GM12878 (cell line): ENCODE data around the gene CLCNKA. TPM values are rescaled to one million over a fixed set of nuclear protein-coding genes. Genes with fewer than 3 reads are reported as not detected.

ENCODE experiments used
- ATAC-seq: fragments of 200-7000 bp; cut with Tn5 transposase; 3 replicates; pipeline ENCODE4 v1.9.1; 2020; ENCODE audit warnings: mild to moderate bottlenecking, moderate library complexity
- BruUV-seq: library from RNA; stranded (reverse); fragments of 400-500 nt; replicated peaks from 2 replicates; lab custom pipeline; 2021; lab: Mats Ljungman, UMichigan
- CTCF ChIA-PET: fragments of 300-600 bp; sonication (Branson Sonifier 250); formaldehyde crosslinking; extraction: SDS; loops from one replicate; lab custom pipeline; 2021; ENCODE audit warnings: inconsistent platforms; lab: Yijun Ruan, JAX
- POLR2A ChIA-PET: fragments of 350-600 bp; formaldehyde crosslinking; extraction: SDS; loops from one replicate; lab custom pipeline; 2021; ENCODE audit warnings: inconsistent platforms; lab: Charles Lee
- RAD21 ChIA-PET: fragments of 300-600 bp; sonication (Branson Sonifier 250); formaldehyde crosslinking; loops from one replicate; lab custom pipeline; 2023; ENCODE audit warnings: antibody characterized with exemption; ENCODE audit not compliant: unreplicated experiment; lab: Charles Lee
- SMC1A ChIA-PET: fragments of 300-600 bp; sonication (Branson Sonifier 250); formaldehyde crosslinking; loops from one replicate; lab custom pipeline; 2023; ENCODE audit not compliant: unreplicated experiment, uncharacterized antibody; lab: Charles Lee
- DNase-seq: peaks from one replicate; pipeline ENCODE4 v3.0.0-alpha.2; 2011; ENCODE audit warnings: low read depth, low spot score
- FAIRE-seq: peaks from 3 replicates; lab custom pipeline; 2011; peaks lifted over from hg19 to GRCh38; lab: Jason Lieb, UNC
- H2AFZ ChIP-seq: 2 replicates; pipeline ENCODE4 v1.6.0; 2011; ENCODE audit warnings: low read depth, low read length, control low read depth; ENCODE audit not compliant: control insufficient read depth
- H3K27ac ChIP-seq: 2 replicates; pipeline ENCODE4 v1.5.1; 2011; ENCODE audit warnings: control low read depth; ENCODE audit not compliant: control insufficient read depth, insufficient read depth
- H3K27me3 ChIP-seq, 2 experiments: replicated peaks in 1 of 2; 2 replicates each; pipeline versions ENCODE4 v1.6.0 to v1.6.1; 2011; ENCODE audit warnings: low read length in 1 of 2; ENCODE audit not compliant: control insufficient read depth in 2 of 2, insufficient read depth in 2 of 2
- H3K36me3 ChIP-seq, 2 experiments: 2 replicates each; pipeline ENCODE4 v1.5.1; 2011; ENCODE audit warnings: low read length in 1 of 2; ENCODE audit not compliant: control insufficient read depth in 2 of 2, insufficient read depth in 2 of 2
- H3K4me1 ChIP-seq: 2 replicates; pipeline ENCODE4 v1.6.1; 2011; ENCODE audit warnings: mild to moderate bottlenecking, low read length, moderate library complexity, mixed read lengths; ENCODE audit not compliant: control insufficient read depth, insufficient read depth
- H3K4me2 ChIP-seq: 2 replicates; pipeline ENCODE4 v1.6.0; 2011; ENCODE audit warnings: control low read depth; ENCODE audit not compliant: control insufficient read depth, insufficient read depth
- H3K4me3 ChIP-seq: fragments of 200-600 bp; sonication (generic); 2 replicates; pipeline ENCODE4 v1.5.1; 2016
- H3K79me2 ChIP-seq: 2 replicates; pipeline ENCODE4 v1.6.0; 2011; ENCODE audit warnings: low read length; ENCODE audit not compliant: control insufficient read depth, insufficient read depth
- H3K9ac ChIP-seq: 2 replicates; pipeline ENCODE4 v1.8.0; 2011; ENCODE audit warnings: low read length, control low read depth, mixed read lengths; ENCODE audit not compliant: control insufficient read depth, insufficient read depth
- H3K9me3 ChIP-seq: replicated peaks from 3 replicates; pipeline ENCODE4 v1.5.1; 2011; ENCODE audit warnings: mild to moderate bottlenecking, low read length; ENCODE audit not compliant: control insufficient read depth, insufficient read depth
- H4K20me1 ChIP-seq: 2 replicates; pipeline ENCODE4 v1.6.0; 2011; ENCODE audit not compliant: control insufficient read depth, insufficient read depth
- BHLHE40 ChIP-seq, 2 experiments: fragments of 450-650 bp in 1 of 2; IDR thresholded peaks; 2 replicates each; pipeline ENCODE4 v1.6.1; 2011 to 2017; ENCODE audit warnings: low read depth in 2 of 2, borderline replicate concordance in 1 of 2, improper control_type of control experiment in 1 of 2, low read length in 1 of 2, mild to moderate bottlenecking in 1 of 2
- CBX3 ChIP-seq: fragments of 200-600 bp; sonication (generic); IDR thresholded peaks from 2 replicates; pipeline ENCODE4 v1.6.1; 2016; ENCODE audit warnings: low read depth, borderline replicate concordance
- EGR1 ChIP-seq, 2 experiments: IDR thresholded peaks; 1 replicate in 1 of 2; 2 replicates in 1 of 2; pipeline ENCODE4 v1.6.1; 2011 to 2012; ENCODE audit warnings: low read depth in 2 of 2, low read length in 2 of 2, borderline replicate concordance in 1 of 2, mild to moderate bottlenecking in 1 of 2, moderate library complexity in 1 of 2
- MEF2B ChIP-seq: fragments of 450-650 bp; IDR thresholded peaks from 2 replicates; pipeline ENCODE4 v1.6.1; 2018; ENCODE audit warnings: mild to moderate bottlenecking, moderate library complexity; ENCODE audit not compliant: partially characterized antibody, poor library complexity, severe bottlenecking
- PAX8 ChIP-seq: fragments of 450-650 bp; IDR thresholded peaks from 2 replicates; pipeline ENCODE4 v1.6.1; 2017; ENCODE audit warnings: mild to moderate bottlenecking, moderate library complexity
- RAD21 ChIP-seq: IDR thresholded peaks from 2 replicates; pipeline ENCODE4 v1.6.1; 2011; ENCODE audit warnings: mild to moderate bottlenecking, low read depth, low read length, moderate library complexity; ENCODE audit not compliant: insufficient read depth
- RB1 ChIP-seq: fragments of 450-650 bp; formaldehyde crosslinking; IDR thresholded peaks from 2 replicates; pipeline ENCODE4 v1.6.1; 2017; ENCODE audit warnings: mild to moderate bottlenecking, borderline replicate concordance
- SMC3 ChIP-seq: IDR thresholded peaks from 2 replicates; pipeline ENCODE4 v1.6.1; 2011; ENCODE audit warnings: low read length, improper control_type of control experiment, borderline replicate concordance
- SP1 ChIP-seq: IDR thresholded peaks from one replicate; pipeline ENCODE4 v1.6.1; 2011; ENCODE audit warnings: low read depth, low read length
- TCF12 ChIP-seq: IDR thresholded peaks from 2 replicates; pipeline ENCODE4 v1.6.1; 2011; ENCODE audit warnings: low read depth, mild to moderate bottlenecking, low read length
- YY1 ChIP-seq: IDR thresholded peaks from 2 replicates; pipeline ENCODE4 v1.6.1; 2011; ENCODE audit warnings: low read depth, mild to moderate bottlenecking, low read length
- WGBS: methylation state at CpG from one replicate; pipeline ENCODE4 v1.1.6; 2016; ENCODE audit warnings: low lambda C conversion rate; ENCODE audit not compliant: insufficient replicate concordance, insufficient coverage; ENCODE audit errors: missing lambda C conversion rate; 5-methylcytosine and 5-hydroxymethylcytosine counted together
- in situ Hi-C: fragments of 300-500 bp; cut with MboI; formaldehyde crosslinking; loops from 9 replicates; pipeline ENCODE4 v1.14.3; 2018; ENCODE audit warnings: mixed read lengths
- intact Hi-C: fragments of 100-400 bp; cut with micrococcal nuclease; formaldehyde crosslinking; loops from one replicate; pipeline ENCODE4 v1.14.2; 2022; ENCODE audit not compliant: unreplicated experiment
- polyA plus RNA-seq, 11 experiments: library from polyadenylated mRNA; depleted of rRNA in 4 of 11; unstranded in 6 of 11; stranded (reverse) in 5 of 11; fragments of >200 nt; fragmentation: Nextera tagmentation in 4 of 11; fragmentation: Illumina TruSeq in 1 of 11; extraction: Ambion mirVana in 4 of 11; extraction: Trizol in 1 of 11; gene quantifications; 1 replicate in 1 of 11; 2 replicates in 10 of 11; pipeline versions ENCODE4 v1.2.1 to v1.2.3, GENCODE V29; 2011 to 2016; ENCODE audit warnings: inconsistent platforms in 2 of 11, missing spikeins in 2 of 11, low read depth in 1 of 11
- total RNA-seq, 4 experiments: library from RNA; depleted of rRNA in 3 of 4; stranded (reverse); fragments of >200 nt in 3 of 4; fragmentation: Illumina TruSeq in 1 of 4; extraction: Trizol in 1 of 4; gene quantifications; 2 replicates each; pipeline versions ENCODE4 v1.2.1 to v1.2.3, GENCODE V29; 2013 to 2021
- TF ChIP-seq, protein P1 (sequence below), 3 experiments: IDR thresholded peaks in 2 of 3; conservative IDR thresholded peaks in 1 of 3; 2 replicates each; pipeline ENCODE4 v1.5.1; 2011; ENCODE audit warnings: low read depth in 3 of 3, low read length in 3 of 3, mild to moderate bottlenecking in 3 of 3, control low read depth in 2 of 3, moderate library complexity in 2 of 3, inconsistent platforms in 1 of 3, mixed read lengths in 1 of 3; ENCODE audit not compliant: control insufficient read depth in 2 of 3, insufficient read depth in 1 of 3; ENCODE audit errors: extremely low read depth in 1 of 3
- TF ChIP-seq, protein P2 (sequence below): fragments of 450-650 bp; IDR thresholded peaks from 2 replicates; pipeline ENCODE4 v1.6.1; 2018; ENCODE audit warnings: mild to moderate bottlenecking, low read depth, moderate library complexity; ENCODE audit not compliant: partially characterized antibody

Gene CLCNKA
- total and polyA plus RNA-seq, 10 of the 15 experiments (the other 5 are each of a cell fraction or from before 2014, with no cell fraction given), result 0.02 to 0.15 (median 0.08) TPM; not detected in 6

DNA sequence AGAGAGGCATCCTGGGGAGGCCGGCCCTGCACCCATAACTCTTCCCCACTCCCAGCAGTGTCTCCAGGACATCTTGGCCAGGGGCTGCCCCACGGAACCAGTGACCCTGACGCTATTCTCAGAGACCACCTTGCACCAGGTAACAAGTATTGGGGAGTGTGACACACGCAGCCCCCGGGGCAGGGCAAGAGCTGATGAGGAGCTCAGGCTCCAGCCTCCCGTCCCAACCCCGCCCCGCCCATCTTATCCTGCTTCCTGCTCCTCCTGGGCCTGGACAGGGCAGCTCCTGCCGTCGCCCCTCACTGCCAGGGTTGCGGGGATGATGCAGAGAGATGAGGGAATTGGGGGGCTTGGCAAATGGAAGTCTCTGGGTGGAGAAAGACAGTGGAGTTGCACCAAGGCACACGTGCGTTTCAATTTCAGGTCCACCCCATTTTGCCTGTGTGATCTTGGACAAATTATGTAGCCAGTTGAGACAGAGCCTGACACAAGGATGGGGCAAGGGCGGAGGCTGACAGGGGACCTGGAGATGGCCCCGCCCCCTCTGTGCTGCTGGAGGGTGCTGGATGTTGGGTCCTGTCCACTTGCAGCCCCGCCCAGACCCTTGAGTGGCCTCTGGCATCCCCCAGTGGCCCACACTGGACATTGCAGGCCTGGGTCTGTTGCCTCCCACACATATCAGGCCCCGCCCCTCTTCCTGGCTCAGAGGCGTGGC is 10.7 kb downstream of the CLCNKA start:
- peak; percentile 97 for ATAC-seq
- H3K9ac ChIP-seq, result no peak overlapping the region
- ChIA-PET CTCF (interaction anchor here (0.7 to 2.8 kb wide), 11 partner anchors 19 to 241 kb away, joined by 3 to 37 read pairs (median 3); no protein-coding TSS in a partner anchor), SMC1A (interaction anchor here (0.7 to 3.6 kb wide), 4 partner anchors 20 to 236 kb away, joined by 3 to 17 read pairs (median 8); no protein-coding TSS in a partner anchor), POLR2A (no interaction called here), RAD21 (interaction anchor here (0.8 to 2.5 kb wide), 3 partner anchors 9 to 238 kb away, joined by 3 to 26 read pairs (median 4); no protein-coding TSS in a partner anchor)
- in situ Hi-C loops (no loop called here), intact Hi-C loops (loop anchor here (1.0 to 2.0 kb wide), 2 partner anchors 23 to 230 kb away; no protein-coding TSS in a partner anchor)
- H2AFZ ChIP-seq, result no peak overlapping the region
- no TSS peak for BruUV-seq
- no peaks in the 10 kb centered on the region for H3K79me2 ChIP-seq
- no peaks in the 10 kb centered on the region for H3K36me3 ChIP-seq
- H3K27ac ChIP-seq, result no peak overlapping the region
- no peaks in the 10 kb centered on the region for H3K4me1 ChIP-seq
- no peak for DNase-seq
- H3K9me3 ChIP-seq, result no peaks in the 10 kb centered on the region
- TF ChIP-seq MEF2B (no peak), SP1 (peak; percentile 22), SMC3 (peak; percentile 86), CBX3 (no peak), RB1 (peak; percentile 48; the same call in 1 of the 2 replicates), RAD21 (peak; percentile 92), YY1 (peak; percentile 72; the same call in 1 of the 2 replicates), TCF12 (no peak), BHLHE40 (IDR thresholded peaks at IDR 0.05; ENCODE audit: borderline replicate concordance in 1 of 2, low read depth in 2 of 2, low read length in 1 of 2) (0 out of 4 replicates have a peak, but pooled peaks of 1 of the 2 experiments have one; percentile 19), EGR1 (IDR thresholded peaks at IDR 0.05; ENCODE audit: borderline replicate concordance in 1 of 2, low read depth in 2 of 2, low read length in 2 of 2) (peak in 1 of 2 experiments; percentile 56; a peak in 1 of 3 replicates), PAX8 (no peak)
- TF ChIP-seq, protein P1, sequence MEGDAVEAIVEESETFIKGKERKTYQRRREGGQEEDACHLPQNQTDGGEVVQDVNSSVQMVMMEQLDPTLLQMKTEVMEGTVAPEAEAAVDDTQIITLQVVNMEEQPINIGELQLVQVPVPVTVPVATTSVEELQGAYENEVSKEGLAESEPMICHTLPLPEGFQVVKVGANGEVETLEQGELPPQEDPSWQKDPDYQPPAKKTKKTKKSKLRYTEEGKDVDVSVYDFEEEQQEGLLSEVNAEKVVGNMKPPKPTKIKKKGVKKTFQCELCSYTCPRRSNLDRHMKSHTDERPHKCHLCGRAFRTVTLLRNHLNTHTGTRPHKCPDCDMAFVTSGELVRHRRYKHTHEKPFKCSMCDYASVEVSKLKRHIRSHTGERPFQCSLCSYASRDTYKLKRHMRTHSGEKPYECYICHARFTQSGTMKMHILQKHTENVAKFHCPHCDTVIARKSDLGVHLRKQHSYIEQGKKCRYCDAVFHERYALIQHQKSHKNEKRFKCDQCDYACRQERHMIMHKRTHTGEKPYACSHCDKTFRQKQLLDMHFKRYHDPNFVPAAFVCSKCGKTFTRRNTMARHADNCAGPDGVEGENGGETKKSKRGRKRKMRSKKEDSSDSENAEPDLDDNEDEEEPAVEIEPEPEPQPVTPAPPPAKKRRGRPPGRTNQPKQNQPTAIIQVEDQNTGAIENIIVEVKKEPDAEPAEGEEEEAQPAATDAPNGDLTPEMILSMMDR (IDR thresholded peaks at IDR 0.05 in 2 of 3, conservative IDR thresholded peaks at IDR 0.05 in 1 of 3; ENCODE audit: control insufficient read depth in 2 of 3, extremely low read depth in 1 of 3, insufficient read depth in 1 of 3, low read depth in 3 of 3, low read length in 3 of 3), result peak; percentile 83 to 98 (median 83)
- TF ChIP-seq, protein P2, sequence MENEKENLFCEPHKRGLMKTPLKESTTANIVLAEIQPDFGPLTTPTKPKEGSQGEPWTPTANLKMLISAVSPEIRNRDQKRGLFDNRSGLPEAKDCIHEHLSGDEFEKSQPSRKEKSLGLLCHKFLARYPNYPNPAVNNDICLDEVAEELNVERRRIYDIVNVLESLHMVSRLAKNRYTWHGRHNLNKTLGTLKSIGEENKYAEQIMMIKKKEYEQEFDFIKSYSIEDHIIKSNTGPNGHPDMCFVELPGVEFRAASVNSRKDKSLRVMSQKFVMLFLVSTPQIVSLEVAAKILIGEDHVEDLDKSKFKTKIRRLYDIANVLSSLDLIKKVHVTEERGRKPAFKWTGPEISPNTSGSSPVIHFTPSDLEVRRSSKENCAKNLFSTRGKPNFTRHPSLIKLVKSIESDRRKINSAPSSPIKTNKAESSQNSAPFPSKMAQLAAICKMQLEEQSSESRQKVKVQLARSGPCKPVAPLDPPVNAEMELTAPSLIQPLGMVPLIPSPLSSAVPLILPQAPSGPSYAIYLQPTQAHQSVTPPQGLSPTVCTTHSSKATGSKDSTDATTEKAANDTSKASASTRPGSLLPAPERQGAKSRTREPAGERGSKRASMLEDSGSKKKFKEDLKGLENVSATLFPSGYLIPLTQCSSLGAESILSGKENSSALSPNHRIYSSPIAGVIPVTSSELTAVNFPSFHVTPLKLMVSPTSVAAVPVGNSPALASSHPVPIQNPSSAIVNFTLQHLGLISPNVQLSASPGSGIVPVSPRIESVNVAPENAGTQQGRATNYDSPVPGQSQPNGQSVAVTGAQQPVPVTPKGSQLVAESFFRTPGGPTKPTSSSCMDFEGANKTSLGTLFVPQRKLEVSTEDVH, result no peak
- no peaks in the 10 kb centered on the region for H3K27me3 ChIP-seq
- H4K20me1 ChIP-seq, result no peaks in the 10 kb centered on the region
- no peak overlapping the region for H3K4me3 ChIP-seq
- WGBS, result 37% methylated on average over 16 of the region's 18 CpGs
- no peak overlapping the region for H3K4me2 ChIP-seq
- no peak for FAIRE-seq
